Heart right ventricle (tissue), 16 donors: ENCODE data around the gene GNAO1. TPM values are rescaled to one million over a fixed set of nuclear protein-coding genes. Genes with fewer than 3 reads are reported as not detected.
"Not testable (repeated sequence)": the region's sequence is repeated elsewhere in the genome, so short reads cannot be mapped to it uniquely, and the experiment has no call there.

Experiments used
- ATAC-seq, 8 donors: fragments of 200-7000 bp; cut with Tn5 transposase; one replicate each; pipeline ENCODE4 v1.9.1; 2020; ENCODE audit warnings: mild to moderate bottlenecking in 8 of 8, moderate library complexity in 8 of 8, moderate number of reproducible peaks in 1 of 8
- DNase-seq, 2 donors: peaks; one replicate each; pipeline ENCODE4 v3.0.0-alpha.2; 2020
- H3K27ac ChIP-seq, 10 donors: fragments of 200-600 bp; sonication (generic) in 2 of 10; one replicate each; pipeline versions ENCODE4 v1.5.0 to v1.8.0; 2020 to 2022; ENCODE audit warnings: mild to moderate bottlenecking in 3 of 10
- H3K27me3 ChIP-seq, 7 donors: fragments of 200-600 bp; one replicate each; pipeline ENCODE4 v1.8.0; 2021 to 2022; ENCODE audit warnings: mild to moderate bottlenecking in 2 of 7
- H3K36me3 ChIP-seq, 9 donors: fragments of 200-600 bp; sonication (generic) in 1 of 9; one replicate each; pipeline versions ENCODE4 v1.5.0 to v1.8.0; 2020 to 2022; ENCODE audit warnings: mild to moderate bottlenecking in 2 of 9
- H3K4me1 ChIP-seq, 9 donors: fragments of 200-600 bp; sonication (generic) in 1 of 9; one replicate each; pipeline versions ENCODE4 v1.5.0 to v1.8.0; 2020 to 2022; ENCODE audit warnings: mild to moderate bottlenecking in 4 of 9
- H3K4me3 ChIP-seq, 10 donors: fragments of 200-600 bp; sonication (generic) in 2 of 10; one replicate each; pipeline versions ENCODE4 v1.5.0 to v1.8.0; 2020 to 2022; ENCODE audit warnings: mild to moderate bottlenecking in 7 of 10, moderate library complexity in 2 of 10
- H3K9me3 ChIP-seq, 11 donors: fragments of 200-600 bp in 10 of 11; sonication (generic) in 2 of 11; one replicate each; pipeline versions ENCODE4 v1.5.0 to v1.8.0; 2013 to 2022; ENCODE audit warnings: mild to moderate bottlenecking in 2 of 11, control low read depth in 1 of 11, moderate library complexity in 1 of 11
- CTCF ChIP-seq, 9 donors: fragments of 200-600 bp; sonication (generic) in 2 of 9; IDR thresholded peaks; one replicate each; pipeline versions ENCODE4 v1.5.0 to v1.8.0; 2021 to 2022; ENCODE audit warnings: antibody characterized with exemption in 9 of 9, mild to moderate bottlenecking in 5 of 9, moderate library complexity in 1 of 9
- WGBS, 2 donors: extraction: QIAGEN DNeasy Blood & Tissue Kit; methylation state at CpG; one replicate each; pipeline ENCODE4 v1.1.7; 2013; ENCODE audit warnings: inconsistent platforms in 1 of 2; 5-methylcytosine and 5-hydroxymethylcytosine counted together
- intact Hi-C, 10 donors: fragments of 100-400 bp; cut with DNase I; formaldehyde crosslinking; loops; one replicate each; pipeline versions ENCODE4 v1.11.1 to v1.14.2; 2022
- polyA plus RNA-seq, 2 donors: library from polyadenylated mRNA; stranded (reverse); fragments of 200-250 nt; gene quantifications; one replicate each; pipeline ENCODE4 v1.2.3, GENCODE V29; 2013
- total RNA-seq, 10 donors: library from RNA; stranded (reverse); fragmentation: NEBNext Ultra II Directional in 3 of 10; extraction: Animal tissue kit (Norgen Biotek cat#: 25700) in 3 of 10; gene quantifications; one replicate each; pipeline versions ENCODE4 v1.2.1 to v1.2.4, GENCODE V29; 2021 to 2023
- donor health status: Arrhythmogenic right ventricular cardiomyopathy.
- donor health status: ischemic (EF 13 %, LVEDD 7.1; RV severe dilation, severe dysfunction).
- donor health status: healthy with polysubstance abuse.
- donor health status: DM: no; HTN: yes; CAD: no.
- donor health status: DM: no; HTN: no; CAD: no.
- donor health status: ischemic (EF 25% LVEDD 6.9; RV normal size, moderate dysfunction).
- donor health status: ischemic (EF 25% LVEDD 5.7; RV mildly dilated, moderate dysfunction).
- donor health status: healthy.
- donor health status: DM: yes; HTN: yes; CAD: no.
- donor health status: Ischemic cardiomyopathy.
- donor health status: ischemic (EF 35%, LVEDD 5.7; RV mildly dilated, moderate dysfunction).
- donor health status: nonischemic (EF 11% LVEDD 7.7; RV severe dilation, severe dysfunction).
- donor health status: DM: yes; HTN: yes; CAD: no.
- donor health status: PGD.
- donor health status: ischemic (EF 29% LVEDD 5.4; RV normal size, mild dysfunction).
- donor health status: nonischemic (EF 23%, LVEDD 6.1; RV moderate dilation, normal function).

GNAO1 gene
- total and polyA plus RNA-seq, 12 donors = 1.4 to 36.7 (median 13.5) TPM

GRCh38 chr16:56387396-56387795, 196.1 kb downstream of the GNAO1 start:
- Histone ChIP-seq H3K4me1 (no peaks in the 10 kb centered on the region), H3K4me3 (no peak overlapping the region), H3K9me3 (no peaks in the 10 kb centered on the region), H3K27me3 (no peaks in the 10 kb centered on the region), H3K27ac (no peak overlapping the region), H3K36me3 (peaks cover 0 to 100% (median 46%) of the 10 kb centered on the region in 9 donors)
- intact Hi-C loops = no loop called here
- DNase-seq (no peak), ATAC-seq (no peak)
- WGBS, 2 donors = 90 to 93% methylated on average over 3 of the region's 3 CpGs
- no peak for TF ChIP-seq CTCF (IDR thresholded peaks at IDR 0.05)

GRCh38 chr16:56388209-56388608, 196.9 kb downstream of the GNAO1 start:
- Histone ChIP-seq H3K27me3 (no peaks in the 10 kb centered on the region), H3K27ac (no peak overlapping the region), H3K4me1 (no peaks in the 10 kb centered on the region), H3K9me3 (no peaks in the 10 kb centered on the region), H3K4me3 (no peak overlapping the region), H3K36me3 (peaks cover 0 to 100% (median 44%) of the 10 kb centered on the region in 9 donors)
- intact Hi-C loops = no loop called here
- no peak for TF ChIP-seq CTCF (IDR thresholded peaks at IDR 0.05)
- DNase-seq (no peak), ATAC-seq (no peak)

- no peak for ATAC-seq
- no peaks in the 10 kb centered on the region for H3K9me3 ChIP-seq
- no peak for DNase-seq
- peaks cover 0 to 94% (median 42%) of the 10 kb centered on the region in 9 donors for H3K36me3 ChIP-seq
- no peak for TF ChIP-seq CTCF (IDR thresholded peaks at IDR 0.05)
- intact Hi-C loops = no loop called here
- no peaks in the 10 kb centered on the region for H3K27me3 ChIP-seq
- H3K4me1 ChIP-seq = no peaks in the 10 kb centered on the region
- WGBS, 2 donors = 88 to 90% methylated on average over 3 of the region's 3 CpGs
- no peak overlapping the region for H3K27ac ChIP-seq
- H3K4me3 ChIP-seq = no peak overlapping the region
These were observed 198.3 kb downstream of the GNAO1 start for GRCh38 chr16:56389554-56389953.

- H3K9me3 ChIP-seq, H3K27ac ChIP-seq, H3K4me3 ChIP-seq, intact Hi-C loops, DNase-seq, H3K27me3 ChIP-seq, ATAC-seq: not testable (repeated sequence)
- WGBS, 2 donors = 79 to 94% methylated on average over 3 of the region's 3 CpGs
- Histone ChIP-seq H3K36me3 (peaks cover 0 to 68% (median 24%) of the 10 kb centered on the region in 9 donors), H3K4me1 (peaks cover 0 to 10% (median 0%) of the 10 kb centered on the region in 9 donors)
These were observed 205.4 kb downstream of the GNAO1 start for GRCh38 chr16:56396724-56397123.

- Histone ChIP-seq H3K4me3 (no peak overlapping the region), H3K27me3 (no peaks in the 10 kb centered on the region), H3K27ac (no peak overlapping the region), H3K36me3 (peaks cover 0 to 71% (median 39%) of the 10 kb centered on the region in 9 donors), H3K9me3 (peaks cover 0 to 5% (median 0%) of the 10 kb centered on the region in 11 donors), H3K4me1 (peaks cover 0 to 10% (median 0%) of the 10 kb centered on the region in 9 donors)
- intact Hi-C loops = no loop called here
- no peak for TF ChIP-seq CTCF (IDR thresholded peaks at IDR 0.05)
- WGBS, 2 donors = 31 to 45% methylated on average over 2 of the region's 2 CpGs
- no peak for ATAC-seq
- no peak for DNase-seq
These were observed 207.8 kb downstream of the GNAO1 start for GRCh38 chr16:56399047-56399446.
